ENCODE data around the gene TM9SF1. TPM values are rescaled to one million over a fixed set of nuclear protein-coding genes. Genes with fewer than 3 reads are reported as not detected.

The TM9SF1 gene
- total and polyA plus RNA-seq, 2 of the 13 experiments (the other 11 are each of a cell fraction or from before 2014, with no cell fraction given) = 83.2 to 110 TPM

GRCh38 chr14:24232645-24233537 is 37.6 kb upstream of the TM9SF1 start, which contains the start of gene GMPR2 (continued):
- TF ChIP-seq KDM5A (IDR thresholded peaks at IDR 0.05; ENCODE audit: borderline replicate concordance, low read length) = peak; percentile 94; the same call in 1 of the 2 replicates
- TF ChIP-seq MAFG (CRISPR knock-in tag; IDR thresholded peaks at IDR 0.05) = no peak
- peak; percentile 66 for TF ChIP-seq ZNF225 (CRISPR knock-in tag; IDR thresholded peaks at IDR 0.05)
- peak; percentile 5; the same call in 1 of the 2 replicates for TF ChIP-seq ZKSCAN5 (CRISPR knock-in tag; IDR thresholded peaks at IDR 0.05)
- no peak for TF ChIP-seq ZNF619 (CRISPR knock-in tag; IDR thresholded peaks at IDR 0.05)
- peak; percentile 82 for TF ChIP-seq NR0B2 (CRISPR knock-in tag; IDR thresholded peaks at IDR 0.05)
- TF ChIP-seq SRSF1 (optimal IDR thresholded peaks at IDR 0.05; ENCODE audit: low read depth, low read length) = peak; percentile 84
- peak; percentile 78 for TF ChIP-seq ZMYM4 (CRISPR knock-in tag; IDR thresholded peaks at IDR 0.05)
- TF ChIP-seq SKI (IDR thresholded peaks at IDR 0.05; ENCODE audit: partially characterized antibody) = no peak
- peak; percentile 93 for TF ChIP-seq ZSCAN21 (CRISPR knock-in tag; IDR thresholded peaks at IDR 0.05; ENCODE audit: borderline replicate concordance)
- peak; percentile 42; the same call in 1 of the 2 replicates for TF ChIP-seq ZBTB10 (CRISPR knock-in tag; IDR thresholded peaks at IDR 0.05; ENCODE audit: borderline replicate concordance)
- TF ChIP-seq ZNF274 (CRISPR knock-in tag; IDR thresholded peaks at IDR 0.05) = peak; percentile 80
- TF ChIP-seq ATF7 (IDR thresholded peaks at IDR 0.05) = no peak
- TF ChIP-seq ATF7 (CRISPR knock-in tag; IDR thresholded peaks at IDR 0.05) = peak; percentile 55
- peak; percentile 48 for TF ChIP-seq ZNF629 (CRISPR knock-in tag; conservative IDR thresholded peaks at IDR 0.05)
- no peak for TF ChIP-seq RBAK (CRISPR knock-in tag; IDR thresholded peaks at IDR 0.05)
- TF ChIP-seq FOXP4 (CRISPR knock-in tag; IDR thresholded peaks at IDR 0.05) = no peak; the same call in 1 of the 2 replicates
- peak; percentile 86 for TF ChIP-seq PITX1 (CRISPR knock-in tag; IDR thresholded peaks at IDR 0.05)
- 0 out of 2 replicates have a peak, but pooled peaks have one; percentile 51 for TF ChIP-seq THYN1 (CRISPR knock-in tag; IDR thresholded peaks at IDR 0.05; ENCODE audit: borderline replicate concordance, low read depth)
- peak; percentile 68; the same call in 1 of the 2 replicates for TF ChIP-seq MLXIP (CRISPR knock-in tag; IDR thresholded peaks at IDR 0.05; ENCODE audit: borderline replicate concordance)
- no peak for TF ChIP-seq JUNB (CRISPR knock-in tag; IDR thresholded peaks at IDR 0.05; ENCODE audit: borderline replicate concordance)
